ENCODE results near the gene GOLGA2. TPM values are rescaled to one million over a fixed set of nuclear protein-coding genes. Genes with fewer than 3 reads are reported as not detected.
A peak's percentile ranks its signal among the peaks of the same experiment; 100 is the strongest.
"Not testable (repeated sequence)": the region's sequence is repeated elsewhere in the genome, so short reads cannot be mapped to it uniquely, and the experiment has no call there.

GOLGA2 gene
- total RNA-seq, 1 donor from 2014 or later, result 74.9 TPM

- Histone ChIP-seq H3K36me3 (peaks cover under 1 to 1% of the 10 kb centered on the region in 2 donors), H3K9me3 (no peaks in the 10 kb centered on the region), H3K4me1 (peaks cover 6 to 10% of the 10 kb centered on the region in 2 donors), H3K27ac (no peak overlapping the region), H3K4me3 (no peak overlapping the region), H3K27me3 (no peaks in the 10 kb centered on the region)
- TF ChIP-seq CTCF (IDR thresholded peaks at IDR 0.05), result no peak
- intact Hi-C loops (cut with DNase I), result no loop called here
- no peak for DNase-seq (ENCODE audit: low spot score in 2 of 2)
Measured at GRCh38 chr9:128280084-128280622, 4.3 kb upstream of the GOLGA2 start.

GRCh38 chr9:128279088-128280073 is 3.6 kb upstream of the GOLGA2 start:
- intact Hi-C loops (cut with DNase I), result loop anchor here (5.0 kb wide), 2 partner anchors 87 to 178 kb away; partner anchors contain the start of genes CIZ1 and ODF2
- not testable (repeated sequence) for H3K27ac ChIP-seq; H3K27me3 ChIP-seq; H3K4me3 ChIP-seq; H3K36me3 ChIP-seq; DNase-seq (ENCODE audit: low spot score in 2 of 2); H3K9me3 ChIP-seq
- H3K4me1 ChIP-seq, result peaks cover 6 to 12% of the 10 kb centered on the region in 2 donors

GRCh38 chr9:128276574-128277270 is 915 bp upstream of the GOLGA2 start:
- no peak for TF ChIP-seq CTCF (IDR thresholded peaks at IDR 0.05)
- no peaks in the 10 kb centered on the region for H3K27me3 ChIP-seq
- peak in 1 of 2 donors; percentile 72 for DNase-seq (ENCODE audit: low spot score in 2 of 2)
- no peaks in the 10 kb centered on the region for H3K9me3 ChIP-seq
- intact Hi-C loops (cut with DNase I), result loop anchor here (1.0 to 5.0 kb wide), 5 partner anchors 46 to 181 kb away; partner anchors contain the start of genes CIZ1, COQ4, ODF2 and TRUB2
- peak overlapping the region; percentile 78 to 91 for H3K4me3 ChIP-seq
- H3K36me3 ChIP-seq, result peaks cover 12 to 16% of the 10 kb centered on the region in 2 donors
- peaks cover 6 to 20% of the 10 kb centered on the region in 2 donors for H3K4me1 ChIP-seq
- peak overlapping the region; percentile 85 to 87 for H3K27ac ChIP-seq

GRCh38 chr9:128276008-128276573 is 284 bp upstream of the GOLGA2 start, which contains the start of gene SWI5:
Gene SWI5, plus strand, starts transcription at chr9:128276276.
- no peaks in the 10 kb centered on the region for H3K9me3 ChIP-seq
- H3K4me1 ChIP-seq, result peaks cover 6 to 20% of the 10 kb centered on the region in 2 donors
- intact Hi-C loops (cut with DNase I), result loop anchor here (1.0 to 5.0 kb wide), 5 partner anchors 46 to 181 kb away; partner anchors contain the start of genes CIZ1, COQ4, ODF2 and TRUB2
- H3K27me3 ChIP-seq, result no peaks in the 10 kb centered on the region
- TF ChIP-seq CTCF (IDR thresholded peaks at IDR 0.05), result no peak
- DNase-seq (ENCODE audit: low spot score in 2 of 2), result peak; percentile 95 to 100
- H3K27ac ChIP-seq, result peak within 1 kb of the TSS; percentile 86 to 87
- H3K36me3 ChIP-seq, result peaks cover 18 to 23% of the 10 kb centered on the region in 2 donors
- H3K4me3 ChIP-seq, result peak within 1 kb of the TSS; percentile 78 to 91

GRCh38 chr9:128274245-128274644 is 1.6 kb downstream of the GOLGA2 start:
- H3K36me3 ChIP-seq, result peaks cover 18 to 30% of the 10 kb centered on the region in 2 donors

More at GRCh38 chr9:128274245-128274644, 1.6 kb downstream of the GOLGA2 start:
- H3K9me3 ChIP-seq, result no peaks in the 10 kb centered on the region
- no peak for TF ChIP-seq CTCF (IDR thresholded peaks at IDR 0.05)
- DNase-seq (ENCODE audit: low spot score in 2 of 2), result no peak
- H3K27ac ChIP-seq, result no peak overlapping the region
- intact Hi-C loops (cut with DNase I), result loop anchor here (2.0 kb wide), 1 partner anchor 113 kb away; the partner anchor contains the start of gene BBLN
- H3K4me3 ChIP-seq, result peak overlapping the region; percentile 78 to 91
- H3K27me3 ChIP-seq, result no peaks in the 10 kb centered on the region
- peaks cover 6 to 20% of the 10 kb centered on the region in 2 donors for H3K4me1 ChIP-seq
